K562 (cell line): ENCODE measurements around the gene DNAJB12. TPM values are rescaled to one million over a fixed set of nuclear protein-coding genes. Genes with fewer than 3 reads are reported as not detected.

Experiments
- ATF4 ChIP-seq: fragments of 450-650 bp; formaldehyde crosslinking; IDR thresholded peaks from 2 replicates; pipeline ENCODE4 v1.4.0; 2022; ENCODE audit warnings: mild to moderate bottlenecking, moderate library complexity
- BRD9 ChIP-seq: fragments of 450-650 bp; IDR thresholded peaks from 2 replicates; pipeline ENCODE4 v1.6.1; 2018; ENCODE audit warnings: low read depth; ENCODE audit not compliant: partially characterized antibody
- CHAMP1 ChIP-seq: fragments of 450-650 bp; IDR thresholded peaks from 2 replicates; pipeline ENCODE4 v1.6.1; 2016; ENCODE audit warnings: mild to moderate bottlenecking
- CSDE1 ChIP-seq, 2 experiments: fragments of 450-650 bp; IDR thresholded peaks; 2 replicates each; pipeline ENCODE4 v1.6.1; 2016; ENCODE audit warnings: mild to moderate bottlenecking in 1 of 2
- DDX20 ChIP-seq: fragments of 450-650 bp; IDR thresholded peaks from 2 replicates; pipeline ENCODE4 v1.6.1; 2016; ENCODE audit warnings: missing genetic modification characterization, low read depth, mild to moderate bottlenecking, missing compliant biosample characterization, moderate library complexity
- EHMT2 ChIP-seq: fragments of 450-650 bp; IDR thresholded peaks from 2 replicates; pipeline ENCODE4 v1.6.1; 2018; ENCODE audit warnings: antibody characterized with exemption
- EP400 ChIP-seq: fragments of 450-650 bp; IDR thresholded peaks from 2 replicates; pipeline ENCODE4 v1.6.1; 2017; ENCODE audit warnings: antibody characterized with exemption, mild to moderate bottlenecking, moderate library complexity
- MYC ChIP-seq, 2 experiments: fragments of 250-450 bp in 1 of 2; sonication (Bioruptor Pico) in 1 of 2; IDR thresholded peaks; 2 replicates each; pipeline versions ENCODE4 v1.5.1 to v1.6.1; 2012 to 2021; ENCODE audit warnings: low read depth in 2 of 2, borderline replicate concordance in 1 of 2, improper control_type of control experiment in 1 of 2, low read length in 1 of 2, mild to moderate bottlenecking in 1 of 2, moderate library complexity in 1 of 2
- MYNN ChIP-seq, 2 experiments: sonication (generic); formaldehyde crosslinking in 1 of 2; IDR thresholded peaks; 2 replicates each; pipeline versions ENCODE4 v1.5.0 to v1.6.1; 2016 to 2020; ENCODE audit warnings: antibody characterized with exemption in 1 of 2, missing genetic modification reagents in 1 of 2
- SAFB2 ChIP-seq: fragments of 200-400 bp; formaldehyde crosslinking; IDR thresholded peaks from 2 replicates; pipeline ENCODE4 v1.6.1; 2018; ENCODE audit warnings: borderline replicate concordance, low read length, low read depth, moderate library complexity; ENCODE audit not compliant: severe bottlenecking
- SMAD2 ChIP-seq: fragments of 150-350 bp; IDR thresholded peaks from 2 replicates; pipeline ENCODE4 v1.6.1; 2014; ENCODE audit warnings: low read depth, mild to moderate bottlenecking, low read length
- SMAD4 ChIP-seq: fragments of 250-450 bp; sonication (Bioruptor Pico); conservative IDR thresholded peaks from 2 replicates; pipeline ENCODE4 v1.8.0; 2021; ENCODE audit warnings: inconsistent platforms, mild to moderate bottlenecking, moderate library complexity
- TRIM24 ChIP-seq, 2 experiments: fragments of 450-650 bp; IDR thresholded peaks; 2 replicates each; pipeline ENCODE4 v1.6.1; 2016
- XRCC3 ChIP-seq: fragments of 450-650 bp; IDR thresholded peaks from 2 replicates; pipeline ENCODE4 v1.6.1; 2017; ENCODE audit warnings: mild to moderate bottlenecking, moderate library complexity
- YY1 ChIP-seq, 3 experiments: IDR thresholded peaks; 2 replicates each; pipeline ENCODE4 v1.6.1; 2011; ENCODE audit warnings: low read length in 2 of 3, mild to moderate bottlenecking in 2 of 3, moderate library complexity in 2 of 3, borderline replicate concordance in 1 of 3, control low read depth in 1 of 3, low read depth in 1 of 3; ENCODE audit not compliant: insufficient read depth in 3 of 3, insufficient replicate concordance in 2 of 3, control insufficient read depth in 1 of 3, insufficient read length in 1 of 3; ENCODE audit errors: extremely low read depth in 1 of 3
- ZC3H11A ChIP-seq: IDR thresholded peaks from 2 replicates; pipeline ENCODE4 v1.6.1; 2012; ENCODE audit warnings: low read depth, low read length, improper control_type of control experiment
- ZNF224 ChIP-seq: sonication (generic); formaldehyde crosslinking; IDR thresholded peaks from 2 replicates; pipeline ENCODE4 v1.8.0; 2022; ENCODE audit warnings: mild to moderate bottlenecking, missing genetic modification reagents
- ZNF592 ChIP-seq: fragments of 450-650 bp; IDR thresholded peaks from 2 replicates; pipeline ENCODE4 v1.6.1; 2017; ENCODE audit warnings: antibody characterized with exemption, mild to moderate bottlenecking
- ZNF717 ChIP-seq: fragments of 250-450 bp; sonication (Bioruptor Pico); IDR thresholded peaks from 2 replicates; pipeline ENCODE4 v1.5.0; 2021
- ZNF79 ChIP-seq: fragments of 250-450 bp; sonication (Bioruptor Pico); IDR thresholded peaks from 2 replicates; pipeline ENCODE4 v1.4.0; 2020; ENCODE audit warnings: low read depth, mild to moderate bottlenecking, moderate library complexity
- polyA plus RNA-seq, 8 experiments: library from polyadenylated mRNA; depleted of rRNA in 4 of 8; stranded (reverse) in 5 of 8; unstranded in 3 of 8; fragments of >200 nt; fragmentation: Nextera tagmentation in 2 of 8; fragmentation: Illumina TruSeq in 1 of 8; extraction: Ambion mirVana in 2 of 8; extraction: Trizol in 1 of 8; gene quantifications; 2 replicates each; pipeline versions ENCODE4 v1.2.1 to v1.2.3, GENCODE V29; 2011 to 2014; ENCODE audit warnings: inconsistent platforms in 1 of 8, missing spikeins in 1 of 8
- total RNA-seq, 7 experiments: library from RNA; depleted of rRNA in 6 of 7; stranded (reverse); fragments of >200 nt in 6 of 7; fragmentation: Illumina TruSeq in 2 of 7; extraction: Trizol in 2 of 7; gene quantifications; 2 replicates each; pipeline versions ENCODE4 v1.2.1 to v1.2.3, GENCODE V29; 2011 to 2021; ENCODE audit warnings: low replicate concordance in 1 of 7

The DNAJB12 gene
- total and polyA plus RNA-seq, 9 of the 15 experiments (the other 6 are each of a cell fraction or from before 2014, with no cell fraction given) = 3.5 to 31.5 (median 20.3) TPM

GRCh38 chr10:72386916-72387586 is 32.3 kb upstream of the DNAJB12 start (continued):
- TF ChIP-seq YY1 (IDR thresholded peaks at IDR 0.05; ENCODE audit: borderline replicate concordance in 1 of 3, control insufficient read depth in 1 of 3, extremely low read depth in 1 of 3, insufficient read depth in 3 of 3, insufficient read length in 1 of 3, insufficient replicate concordance in 2 of 3, low read depth in 1 of 3, low read length in 2 of 3) = no peak
- no peak for TF ChIP-seq CHAMP1
- no peak; the same call in 1 of the 2 replicates for TF ChIP-seq MYC (IDR thresholded peaks at IDR 0.05; ENCODE audit: low read depth, low read length)
- no peak for TF ChIP-seq MYC (CRISPR knock-in tag; IDR thresholded peaks at IDR 0.05; ENCODE audit: borderline replicate concordance, low read depth)
- no peak for TF ChIP-seq ZNF224
- TF ChIP-seq ZC3H11A = no peak
- TF ChIP-seq CSDE1 (IDR thresholded peaks at IDR 0.05) = no peak
- no peak for TF ChIP-seq SAFB2
- no peak for TF ChIP-seq MYNN (IDR thresholded peaks at IDR 0.05)
- no peak for TF ChIP-seq MYNN (CRISPR knock-in tag; IDR thresholded peaks at IDR 0.05)
- no peak; the same call in 1 of the 2 replicates for TF ChIP-seq DDX20 (tag)
- TF ChIP-seq ATF4 = peak; percentile 90
- TF ChIP-seq ZNF592 = 0 out of 2 replicates have a peak, but pooled peaks have one; percentile 13
- TF ChIP-seq ZNF717 (CRISPR knock-in tag) = no peak
- no peak for TF ChIP-seq ZNF79 (CRISPR knock-in tag)
- no peak for TF ChIP-seq SMAD2
- peak; percentile 48 for TF ChIP-seq BRD9
- TF ChIP-seq SMAD4 (CRISPR knock-in tag) = peak; percentile 70; the same call in 1 of the 2 replicates
- no peak for TF ChIP-seq XRCC3
- no peak for TF ChIP-seq EHMT2
- TF ChIP-seq TRIM24 (IDR thresholded peaks at IDR 0.05) = peak; percentile 93 to 97
- TF ChIP-seq EP400 = peak; percentile 41; the same call in 1 of the 2 replicates
